Measurements from ENCODE around the gene USP31. TPM values are rescaled to one million over a fixed set of nuclear protein-coding genes. Genes with fewer than 3 reads are reported as not detected.

The USP31 gene
- total and polyA plus RNA-seq, 2 of the 13 experiments (the other 11 are each of a cell fraction or from before 2014, with no cell fraction given) = 22.5 to 23.3 TPM

DNA sequence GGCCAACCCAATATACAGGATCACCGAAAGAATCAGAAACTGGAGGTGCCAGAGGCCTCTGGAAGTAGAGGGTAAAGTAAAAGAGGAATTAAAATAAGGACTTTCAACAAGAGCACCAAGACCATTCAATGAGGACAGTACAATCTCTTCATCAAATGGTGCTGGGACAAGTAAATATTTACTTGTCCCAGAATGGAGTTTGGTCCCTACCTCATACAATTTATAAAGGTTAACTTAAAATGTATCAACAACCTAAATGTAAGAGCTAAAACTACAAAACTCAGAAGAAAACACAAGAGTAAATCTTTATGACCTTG, 56.5 kb downstream of the USP31 start (continued):
- TF ChIP-seq, protein P1, sequence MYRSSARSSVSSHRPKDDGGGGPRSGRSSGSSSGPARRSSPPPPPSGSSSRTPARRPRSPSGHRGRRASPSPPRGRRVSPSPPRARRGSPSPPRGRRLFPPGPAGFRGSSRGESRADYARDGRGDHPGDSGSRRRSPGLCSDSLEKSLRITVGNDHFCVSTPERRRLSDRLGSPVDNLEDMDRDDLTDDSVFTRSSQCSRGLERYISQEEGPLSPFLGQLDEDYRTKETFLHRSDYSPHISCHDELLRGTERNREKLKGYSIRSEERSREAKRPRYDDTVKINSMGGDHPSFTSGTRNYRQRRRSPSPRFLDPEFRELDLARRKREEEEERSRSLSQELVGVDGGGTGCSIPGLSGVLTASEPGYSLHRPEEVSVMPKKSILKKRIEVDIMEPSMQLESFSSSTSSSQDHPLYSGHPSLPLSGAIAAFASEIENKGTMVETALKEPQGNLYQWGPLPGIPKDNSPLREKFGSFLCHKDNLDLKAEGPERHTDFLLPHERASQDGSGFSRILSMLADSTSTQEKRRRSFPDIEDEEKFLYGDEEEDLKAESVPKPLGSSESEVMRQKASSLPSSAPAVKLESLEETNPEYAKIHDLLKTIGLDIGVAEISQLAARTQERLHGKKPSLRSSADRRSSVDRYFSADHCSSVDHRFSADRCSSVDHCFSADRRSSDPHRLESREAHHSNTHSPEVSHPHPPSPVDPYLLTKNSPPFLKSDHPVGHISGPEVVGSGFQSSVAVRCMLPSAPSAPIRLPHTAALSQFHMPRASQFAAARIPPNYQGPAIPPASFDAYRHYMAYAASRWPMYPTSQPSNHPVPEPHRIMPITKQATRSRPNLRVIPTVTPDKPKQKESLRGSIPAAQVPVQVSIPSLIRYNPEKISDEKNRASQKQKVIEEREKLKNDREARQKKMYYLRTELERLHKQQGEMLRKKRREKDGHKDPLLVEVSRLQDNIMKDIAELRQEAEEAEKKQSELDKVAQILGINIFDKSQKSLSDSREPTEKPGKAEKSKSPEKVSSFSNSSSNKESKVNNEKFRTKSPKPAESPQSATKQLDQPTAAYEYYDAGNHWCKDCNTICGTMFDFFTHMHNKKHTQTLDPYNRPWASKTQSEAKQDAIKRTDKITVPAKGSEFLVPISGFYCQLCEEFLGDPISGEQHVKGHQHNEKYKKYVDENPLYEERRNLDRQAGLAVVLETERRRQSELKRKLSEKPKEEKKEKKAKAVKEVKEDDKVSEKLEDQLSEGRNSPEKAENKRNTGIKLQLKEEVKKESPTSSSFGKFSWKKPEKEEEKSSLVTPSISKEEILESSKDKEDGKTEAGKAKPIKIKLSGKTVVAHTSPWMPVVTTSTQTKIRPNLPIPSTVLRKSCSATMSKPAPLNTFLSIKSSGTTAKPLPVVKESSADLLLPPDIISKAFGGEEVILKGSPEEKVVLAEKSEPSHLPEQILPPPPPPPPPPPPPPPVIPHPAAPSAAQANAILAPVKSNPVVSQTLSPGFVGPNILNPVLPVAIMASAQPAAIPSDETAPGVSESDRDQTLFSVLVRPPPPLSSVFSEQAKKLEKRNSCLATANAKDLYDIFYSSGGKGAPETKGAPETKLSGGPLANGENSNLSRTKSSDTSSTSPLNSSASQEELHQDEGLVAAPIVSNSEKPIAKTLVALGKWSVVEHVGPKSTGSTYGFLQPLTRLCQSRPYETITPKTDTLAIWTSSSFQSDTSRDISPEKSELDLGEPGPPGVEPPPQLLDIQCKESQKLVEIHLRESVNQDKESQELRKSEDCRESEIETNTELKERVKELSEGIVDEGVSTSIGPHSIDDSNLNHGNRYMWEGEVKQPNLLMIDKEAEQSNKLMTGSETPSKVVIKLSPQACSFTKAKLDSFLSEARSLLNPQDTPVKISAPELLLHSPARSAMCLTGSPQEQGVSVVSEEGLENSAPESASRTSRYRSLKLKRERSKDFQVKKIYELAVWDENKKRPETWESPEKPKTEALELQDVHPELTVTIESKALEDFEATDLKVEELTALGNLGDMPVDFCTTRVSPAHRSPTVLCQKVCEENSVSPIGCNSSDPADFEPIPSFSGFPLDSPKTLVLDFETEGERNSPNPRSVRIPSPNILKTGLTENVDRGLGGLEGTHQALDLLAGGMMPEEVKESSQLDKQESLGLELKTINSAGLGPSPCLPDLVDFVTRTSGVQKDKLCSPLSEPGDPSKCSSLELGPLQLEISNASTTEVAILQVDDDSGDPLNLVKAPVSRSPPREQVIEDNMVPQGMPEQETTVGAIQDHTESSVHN (CRISPR knock-in tag; IDR thresholded peaks at IDR 0.05) = no peak
- TF ChIP-seq CREB1 (IDR thresholded peaks at IDR 0.05) (no peak), CREB1 (CRISPR knock-in tag; IDR thresholded peaks at IDR 0.05) (peak; percentile 42; the same call in 1 of the 2 replicates), PRDM15 (CRISPR knock-in tag; IDR thresholded peaks at IDR 0.05) (no peak), ZNF337 (CRISPR knock-in tag; IDR thresholded peaks at IDR 0.05; ENCODE audit: borderline replicate concordance, low read depth) (peak; percentile 26; the same call in 1 of the 2 replicates), KLF11 (CRISPR knock-in tag; IDR thresholded peaks at IDR 0.05) (0 out of 2 replicates have a peak, but pooled peaks have one; percentile 47), ARID3A (IDR thresholded peaks at IDR 0.05; ENCODE audit: low read depth, low read length) (0 out of 2 replicates have a peak, but pooled peaks have one; percentile 10), ETV6 (CRISPR knock-in tag; conservative IDR thresholded peaks at IDR 0.05) (no peak), NR2F2 (IDR thresholded peaks at IDR 0.05; ENCODE audit: borderline replicate concordance, low read depth) (no peak), ZNF644 (CRISPR knock-in tag; IDR thresholded peaks at IDR 0.05; ENCODE audit: low read depth) (peak; percentile 93)
- TF ChIP-seq, protein P2, sequence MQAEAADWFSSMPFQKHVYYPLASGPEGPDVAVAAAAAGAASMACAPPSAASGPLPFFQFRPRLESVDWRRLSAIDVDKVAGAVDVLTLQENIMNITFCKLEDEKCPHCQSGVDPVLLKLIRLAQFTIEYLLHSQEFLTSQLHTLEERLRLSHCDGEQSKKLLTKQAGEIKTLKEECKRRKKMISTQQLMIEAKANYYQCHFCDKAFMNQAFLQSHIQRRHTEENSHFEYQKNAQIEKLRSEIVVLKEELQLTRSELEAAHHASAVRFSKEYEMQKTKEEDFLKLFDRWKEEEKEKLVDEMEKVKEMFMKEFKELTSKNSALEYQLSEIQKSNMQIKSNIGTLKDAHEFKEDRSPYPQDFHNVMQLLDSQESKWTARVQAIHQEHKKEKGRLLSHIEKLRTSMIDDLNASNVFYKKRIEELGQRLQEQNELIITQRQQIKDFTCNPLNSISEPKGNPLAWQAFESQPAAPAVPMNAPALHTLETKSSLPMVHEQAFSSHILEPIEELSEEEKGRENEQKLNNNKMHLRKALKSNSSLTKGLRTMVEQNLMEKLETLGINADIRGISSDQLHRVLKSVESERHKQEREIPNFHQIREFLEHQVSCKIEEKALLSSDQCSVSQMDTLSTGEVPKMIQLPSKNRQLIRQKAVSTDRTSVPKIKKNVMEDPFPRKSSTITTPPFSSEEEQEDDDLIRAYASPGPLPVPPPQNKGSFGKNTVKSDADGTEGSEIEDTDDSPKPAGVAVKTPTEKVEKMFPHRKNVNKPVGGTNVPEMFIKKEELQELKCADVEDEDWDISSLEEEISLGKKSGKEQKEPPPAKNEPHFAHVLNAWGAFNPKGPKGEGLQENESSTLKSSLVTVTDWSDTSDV (CRISPR knock-in tag; IDR thresholded peaks at IDR 0.05) = no peak

Data from HepG2 (cell line).